Transverse colon (tissue), 4 donors: ENCODE measurements around the gene NRK. TPM values are rescaled to one million over a fixed set of nuclear protein-coding genes. Genes with fewer than 3 reads are reported as not detected.
"Not testable (repeated sequence)": the region's sequence is repeated elsewhere in the genome, so short reads cannot be mapped to it uniquely, and the experiment has no call there.

Experiments used
- DNase-seq: peaks from one replicate; pipeline ENCODE4 v3.0.0-alpha.2; 2019
- H3K27ac ChIP-seq, 4 donors: fragments of 200-600 bp; sonication (generic); 2 replicates each; pipeline ENCODE4 v1.5.1; 2016 to 2018; ENCODE audit warnings: inconsistent platforms in 4 of 4
- H3K27me3 ChIP-seq: fragments of 200-600 bp; sonication (generic); 2 replicates; pipeline ENCODE4 v1.5.1; 2017; ENCODE audit warnings: inconsistent platforms
- H3K36me3 ChIP-seq, 4 donors: fragments of 200-600 bp; sonication (generic); 2 replicates each; pipeline ENCODE4 v1.5.1; 2017 to 2019; ENCODE audit warnings: inconsistent platforms in 4 of 4
- H3K4me1 ChIP-seq, 4 donors: fragments of 200-600 bp; sonication (generic); 2 replicates each; pipeline ENCODE4 v1.5.1; 2017 to 2020; ENCODE audit warnings: inconsistent platforms in 4 of 4
- H3K4me3 ChIP-seq, 4 donors: fragments of 200-600 bp; sonication (generic); 1 replicate in 1 of 4; 2 replicates in 3 of 4; pipeline versions ENCODE4 v1.5.1 to v1.6.1; 2017 to 2019; ENCODE audit warnings: inconsistent platforms in 4 of 4
- H3K9me3 ChIP-seq, 2 donors: fragments of 200-600 bp; sonication (generic); 2 replicates each; pipeline ENCODE4 v1.5.1; 2017 to 2019; ENCODE audit warnings: inconsistent platforms in 2 of 2
- EP300 ChIP-seq: sonication (generic); formaldehyde crosslinking; IDR thresholded peaks from one replicate; pipeline ENCODE4 v1.6.1; 2017; ENCODE audit warnings: antibody characterized with exemption, low read depth
- POLR2A ChIP-seq: fragments of 450-650 bp; IDR thresholded peaks from one replicate; pipeline ENCODE4 v1.6.1; 2016; ENCODE audit warnings: antibody characterized with exemption, mild to moderate bottlenecking, moderate library complexity
- POLR2AphosphoS5 ChIP-seq, 3 donors: sonication (generic); formaldehyde crosslinking; IDR thresholded peaks; one replicate each; pipeline ENCODE4 v1.6.1; 2016; ENCODE audit warnings: antibody characterized with exemption in 3 of 3
- WGBS, 2 donors: methylation state at CpG; one replicate each; pipeline ENCODE4 v1.1.5; 2018; ENCODE audit warnings: low coverage in 1 of 2; 5-methylcytosine and 5-hydroxymethylcytosine counted together
- in situ Hi-C, 4 donors: fragments of 200-750 bp; cut with MboI; loops; one replicate each; pipeline versions ENCODE4 v1.15.0 to v1.15.1; 2017; ENCODE audit warnings: low sequenced_read_pairs in 3 of 4, low pct_ligation_motif_present in 1 of 4, low pct_unique_long_range_greater_than_20kb in 1 of 4
- intact Hi-C: fragments of 100-400 bp; cut with DNase I; formaldehyde crosslinking; loops from one replicate; pipeline ENCODE4 v1.15.1; 2023; ENCODE audit warnings: low total_unique reads
- total RNA-seq, 4 donors: library from RNA; depleted of rRNA; stranded (reverse); fragments of >200 nt; gene quantifications; one replicate each; pipeline ENCODE4 v1.1.0, GENCODE V29; 2016
- TF ChIP-seq, protein P1 (sequence below), 5 experiments: fragments of 200-600 bp in 3 of 5; fragments of 450-650 bp in 2 of 5; sonication (generic) in 3 of 5; IDR thresholded peaks; 1 replicate in 2 of 5; 2 replicates in 3 of 5; pipeline ENCODE4 v1.5.1; 2016 to 2017; ENCODE audit warnings: antibody characterized with exemption in 5 of 5, inconsistent platforms in 3 of 5, mild to moderate bottlenecking in 2 of 5, moderate library complexity in 1 of 5

NRK gene
- total RNA-seq, 4 donors from 2014 or later = under 0.01 to 1.6 (median 0.43) TPM

- peaks cover 36% of the 10 kb centered on the region for H3K27me3 ChIP-seq
- no peak for DNase-seq
- WGBS, 2 donors = 49% methylated on average over 17 of the region's 17 CpGs; no CpG with 5 or more reads in 1 of the 2 donors
- H3K36me3 ChIP-seq = no peaks in the 10 kb centered on the region
- no peak overlapping the region for H3K27ac ChIP-seq
- TF ChIP-seq POLR2AphosphoS5 (IDR thresholded peaks at IDR 0.05) (no peak), EP300 (no peak), POLR2A (no peak)
- TF ChIP-seq, protein P1, sequence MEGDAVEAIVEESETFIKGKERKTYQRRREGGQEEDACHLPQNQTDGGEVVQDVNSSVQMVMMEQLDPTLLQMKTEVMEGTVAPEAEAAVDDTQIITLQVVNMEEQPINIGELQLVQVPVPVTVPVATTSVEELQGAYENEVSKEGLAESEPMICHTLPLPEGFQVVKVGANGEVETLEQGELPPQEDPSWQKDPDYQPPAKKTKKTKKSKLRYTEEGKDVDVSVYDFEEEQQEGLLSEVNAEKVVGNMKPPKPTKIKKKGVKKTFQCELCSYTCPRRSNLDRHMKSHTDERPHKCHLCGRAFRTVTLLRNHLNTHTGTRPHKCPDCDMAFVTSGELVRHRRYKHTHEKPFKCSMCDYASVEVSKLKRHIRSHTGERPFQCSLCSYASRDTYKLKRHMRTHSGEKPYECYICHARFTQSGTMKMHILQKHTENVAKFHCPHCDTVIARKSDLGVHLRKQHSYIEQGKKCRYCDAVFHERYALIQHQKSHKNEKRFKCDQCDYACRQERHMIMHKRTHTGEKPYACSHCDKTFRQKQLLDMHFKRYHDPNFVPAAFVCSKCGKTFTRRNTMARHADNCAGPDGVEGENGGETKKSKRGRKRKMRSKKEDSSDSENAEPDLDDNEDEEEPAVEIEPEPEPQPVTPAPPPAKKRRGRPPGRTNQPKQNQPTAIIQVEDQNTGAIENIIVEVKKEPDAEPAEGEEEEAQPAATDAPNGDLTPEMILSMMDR (IDR thresholded peaks at IDR 0.05) = no peak
- no peaks in the 10 kb centered on the region for H3K4me1 ChIP-seq
- intact Hi-C loops (no loop called here), in situ Hi-C loops (no loop called here)
- peak overlapping the region in 2 of 4 donors; percentile 19 to 36 for H3K4me3 ChIP-seq
- H3K9me3 ChIP-seq = no peaks in the 10 kb centered on the region
These were observed 735 bp downstream of the NRK start for GRCh38 chrX:105823092-105823455.

DNA sequence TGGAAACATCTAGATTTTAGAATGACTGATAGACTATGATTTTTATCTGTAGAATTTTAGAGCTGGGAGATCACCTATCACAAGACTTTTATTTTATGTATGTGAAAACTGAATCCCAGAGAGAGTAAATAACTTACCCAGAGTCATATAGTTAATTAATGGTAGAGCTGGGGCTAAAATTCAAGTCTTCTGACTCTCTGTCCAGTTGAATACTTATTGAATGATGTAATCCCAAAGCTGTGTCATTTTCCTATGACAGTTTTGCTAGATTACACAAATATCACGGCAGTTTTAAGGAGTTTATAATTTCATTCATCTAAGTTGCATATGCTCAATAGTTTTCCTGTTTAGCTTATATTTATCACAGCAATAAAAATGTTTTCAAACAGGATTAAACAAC lies 6.7 kb downstream of the NRK start:
- TF ChIP-seq EP300 (no peak), POLR2A (no peak), POLR2AphosphoS5 (IDR thresholded peaks at IDR 0.05) (no peak)
- TF ChIP-seq, protein P1 (IDR thresholded peaks at IDR 0.05) = no peak
- H3K9me3 ChIP-seq = no peaks in the 10 kb centered on the region
- intact Hi-C loops = no loop called here
- no peaks in the 10 kb centered on the region for H3K36me3 ChIP-seq
- WGBS, 2 donors = 30% methylated on average over 1 of the region's 1 CpG; no CpG with 5 or more reads in 1 of the 2 donors
- no peak overlapping the region for H3K27ac ChIP-seq
- no peaks in the 10 kb centered on the region for H3K27me3 ChIP-seq
- in situ Hi-C loops = no loop called here
- no peak for DNase-seq
- H3K4me1 ChIP-seq = no peaks in the 10 kb centered on the region
- H3K4me3 ChIP-seq = no peak overlapping the region

DNA sequence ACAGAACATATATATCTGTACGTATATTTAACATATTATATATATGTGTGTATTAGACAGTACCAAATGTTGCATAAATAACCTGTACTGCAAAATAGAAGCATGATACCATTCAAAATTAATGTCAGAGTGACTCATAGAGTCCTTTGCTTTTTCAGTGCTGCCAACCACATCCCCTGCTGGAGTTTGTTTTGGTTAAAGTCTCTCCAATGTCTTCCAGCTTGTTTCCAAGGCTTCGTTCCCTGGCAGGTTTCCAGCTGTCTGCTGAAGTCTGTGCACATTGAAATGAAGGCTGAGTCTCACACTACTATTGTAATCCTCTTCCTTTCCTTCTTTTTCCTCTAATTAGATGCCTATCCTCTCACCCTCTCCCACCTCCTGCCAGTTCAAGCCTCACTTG lies 14.9 kb downstream of the NRK start:
- 25 to 43% methylated on average over 1 to 2 of the region's 2 CpGs for WGBS, 2 donors
- no peak overlapping the region for H3K4me3 ChIP-seq
- no peak for DNase-seq
- no peaks in the 10 kb centered on the region for H3K4me1 ChIP-seq
- intact Hi-C loops (no loop called here), in situ Hi-C loops (no loop called here)
- H3K27me3 ChIP-seq = no peaks in the 10 kb centered on the region
- H3K36me3 ChIP-seq = no peaks in the 10 kb centered on the region
- no peaks in the 10 kb centered on the region for H3K9me3 ChIP-seq
- no peak overlapping the region for H3K27ac ChIP-seq
- no peak for TF ChIP-seq POLR2AphosphoS5 (IDR thresholded peaks at IDR 0.05)
- no peak for TF ChIP-seq POLR2A
- TF ChIP-seq, protein P1 (IDR thresholded peaks at IDR 0.05) = no peak

GRCh38 chrX:105845631-105846030 lies 23.3 kb downstream of the NRK start:
- intact Hi-C loops (no loop called here), in situ Hi-C loops (no loop called here)
- DNase-seq = no peak
- no peaks in the 10 kb centered on the region for H3K9me3 ChIP-seq
- TF ChIP-seq, protein P1 (IDR thresholded peaks at IDR 0.05) = no peak
- TF ChIP-seq POLR2A = no peak
- no peak for TF ChIP-seq POLR2AphosphoS5 (IDR thresholded peaks at IDR 0.05)
- TF ChIP-seq EP300 = no peak
- H3K36me3 ChIP-seq = no peaks in the 10 kb centered on the region
- no peaks in the 10 kb centered on the region for H3K27me3 ChIP-seq
- H3K4me3 ChIP-seq = no peak overlapping the region
- no peak overlapping the region for H3K27ac ChIP-seq
- 40 to 53% methylated on average over 1 to 2 of the region's 2 CpGs for WGBS, 2 donors
- no peaks in the 10 kb centered on the region for H3K4me1 ChIP-seq

GRCh38 chrX:105850100-105850499 lies 27.8 kb downstream of the NRK start:
- in situ Hi-C loops, H3K36me3 ChIP-seq, DNase-seq, intact Hi-C loops, H3K4me3 ChIP-seq, H3K9me3 ChIP-seq, H3K27ac ChIP-seq, H3K27me3 ChIP-seq, H3K4me1 ChIP-seq: not testable (repeated sequence)
- 90% methylated on average over 2 of the region's 2 CpGs; no CpG with 5 or more reads in 1 of the 2 donors for WGBS, 2 donors
